AG10803 (cell line): ENCODE measurements around the gene FHL2.

Experiments
- DNase-seq: peaks from one replicate; pipeline ENCODE4 v3.0.0; 2010; ENCODE audit warnings: low read depth
- H3K4me3 ChIP-seq: 2 replicates; pipeline ENCODE4 v1.5.1; 2011; ENCODE audit warnings: mild to moderate bottlenecking, low read length, control low read depth
- TF ChIP-seq, protein P1 (sequence below): conservative IDR thresholded peaks from 2 replicates; pipeline ENCODE4 v1.5.1; 2011; ENCODE audit warnings: mild to moderate bottlenecking, low read length, control low read depth, inconsistent platforms

FHL2 gene

DNA sequence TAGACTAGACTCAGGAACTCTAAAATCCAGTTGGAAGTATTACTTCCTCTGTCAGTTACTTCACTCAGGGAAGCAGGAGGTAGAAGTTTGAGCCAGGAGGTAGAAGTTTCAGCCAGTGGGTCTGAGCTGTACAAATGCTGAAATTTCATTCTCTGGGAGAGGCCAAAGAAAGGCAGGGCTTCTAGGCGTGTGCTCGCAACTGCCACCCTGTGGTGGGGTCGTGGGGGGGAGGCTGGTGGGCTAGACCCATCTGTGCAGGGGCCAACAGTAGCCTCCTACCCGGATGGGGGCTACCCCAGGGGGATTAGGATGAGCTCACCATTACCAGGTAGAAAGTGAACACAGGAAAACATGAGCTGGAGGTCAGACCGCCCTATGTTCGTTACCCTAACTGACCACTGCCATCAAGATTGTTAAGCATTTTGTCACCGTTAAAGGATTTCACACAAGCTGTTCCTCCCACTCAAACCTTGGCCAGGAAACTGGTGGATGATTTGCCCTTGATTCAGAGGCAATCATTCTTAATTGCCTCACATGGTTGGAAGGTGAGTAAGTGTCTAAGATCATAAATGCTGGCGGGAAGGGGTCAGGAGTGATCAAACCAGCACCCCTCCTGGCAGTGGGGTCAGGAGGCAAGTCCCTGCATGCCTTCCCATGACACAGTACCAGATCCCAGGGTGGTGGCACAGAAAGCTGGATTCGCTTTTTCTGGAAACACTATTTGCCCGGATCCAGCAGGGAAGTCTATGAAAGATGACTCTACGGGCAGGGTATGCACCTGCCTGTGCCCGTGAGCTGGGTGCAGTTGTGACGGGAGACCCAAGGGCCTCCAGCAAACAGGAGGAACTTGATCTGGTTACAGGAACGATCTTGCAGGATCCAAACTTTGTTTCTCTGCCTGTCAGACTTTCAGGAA lies 5.2 kb upstream of the FHL2 start:
- TF ChIP-seq, protein P1, sequence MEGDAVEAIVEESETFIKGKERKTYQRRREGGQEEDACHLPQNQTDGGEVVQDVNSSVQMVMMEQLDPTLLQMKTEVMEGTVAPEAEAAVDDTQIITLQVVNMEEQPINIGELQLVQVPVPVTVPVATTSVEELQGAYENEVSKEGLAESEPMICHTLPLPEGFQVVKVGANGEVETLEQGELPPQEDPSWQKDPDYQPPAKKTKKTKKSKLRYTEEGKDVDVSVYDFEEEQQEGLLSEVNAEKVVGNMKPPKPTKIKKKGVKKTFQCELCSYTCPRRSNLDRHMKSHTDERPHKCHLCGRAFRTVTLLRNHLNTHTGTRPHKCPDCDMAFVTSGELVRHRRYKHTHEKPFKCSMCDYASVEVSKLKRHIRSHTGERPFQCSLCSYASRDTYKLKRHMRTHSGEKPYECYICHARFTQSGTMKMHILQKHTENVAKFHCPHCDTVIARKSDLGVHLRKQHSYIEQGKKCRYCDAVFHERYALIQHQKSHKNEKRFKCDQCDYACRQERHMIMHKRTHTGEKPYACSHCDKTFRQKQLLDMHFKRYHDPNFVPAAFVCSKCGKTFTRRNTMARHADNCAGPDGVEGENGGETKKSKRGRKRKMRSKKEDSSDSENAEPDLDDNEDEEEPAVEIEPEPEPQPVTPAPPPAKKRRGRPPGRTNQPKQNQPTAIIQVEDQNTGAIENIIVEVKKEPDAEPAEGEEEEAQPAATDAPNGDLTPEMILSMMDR = peak; percentile 57
- peak overlapping the region; percentile 1; the same call in 1 of the 2 replicates for H3K4me3 ChIP-seq
- DNase-seq = peak; percentile 96

DNA sequence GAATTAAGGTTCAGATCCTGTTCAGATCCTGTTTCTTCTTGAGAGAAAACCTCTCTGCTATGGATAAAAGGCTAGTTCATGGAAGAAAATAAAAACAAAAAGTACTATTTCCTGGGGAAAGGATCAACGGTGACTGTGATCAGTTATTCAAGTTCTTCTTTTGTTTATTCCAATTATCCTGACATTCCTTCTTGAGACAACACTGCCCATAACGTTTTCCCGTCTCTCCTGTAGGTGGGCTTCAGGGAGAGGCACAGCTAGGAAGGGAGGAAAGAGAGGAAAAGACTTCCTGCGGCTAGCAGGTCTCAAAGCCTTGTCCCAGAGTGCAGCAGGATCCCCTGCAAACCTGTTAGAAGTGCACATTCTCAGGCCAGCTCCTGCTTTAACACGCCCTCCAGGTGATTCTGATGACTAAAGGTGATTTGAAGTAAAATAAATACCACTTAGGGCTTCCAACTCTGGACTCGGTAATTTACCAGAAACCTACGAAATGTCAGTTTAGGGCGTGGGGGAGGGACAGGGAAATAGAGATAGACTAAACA lies 4.5 kb upstream of the FHL2 start:
- DNase-seq = no peak
- H3K4me3 ChIP-seq = no peak overlapping the region

DNA sequence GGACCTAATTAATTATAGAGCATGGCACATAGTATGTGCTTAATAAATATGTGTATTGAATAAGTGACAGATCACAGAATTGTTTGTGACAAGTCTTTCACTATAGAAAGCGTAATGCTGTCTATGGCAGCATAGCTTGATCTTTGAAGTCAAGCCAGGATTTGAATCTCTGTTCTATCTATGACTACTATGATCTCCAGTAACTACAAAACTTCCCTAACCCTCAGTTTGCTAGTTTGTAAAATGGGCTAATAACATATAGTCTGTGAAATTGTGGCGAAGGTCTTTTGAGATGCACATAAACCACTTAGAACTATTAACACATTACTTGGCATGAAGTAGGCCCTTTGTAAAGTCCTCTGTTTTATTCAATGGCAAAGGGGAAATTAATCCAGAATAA lies 4.0 kb upstream of the FHL2 start:
- TF ChIP-seq, protein P1 = no peak
- no peak overlapping the region for H3K4me3 ChIP-seq
- no peak for DNase-seq

More for the DNA sequence above, 4.5 kb upstream of the FHL2 start:
- TF ChIP-seq, protein P1 = no peak

DNA sequence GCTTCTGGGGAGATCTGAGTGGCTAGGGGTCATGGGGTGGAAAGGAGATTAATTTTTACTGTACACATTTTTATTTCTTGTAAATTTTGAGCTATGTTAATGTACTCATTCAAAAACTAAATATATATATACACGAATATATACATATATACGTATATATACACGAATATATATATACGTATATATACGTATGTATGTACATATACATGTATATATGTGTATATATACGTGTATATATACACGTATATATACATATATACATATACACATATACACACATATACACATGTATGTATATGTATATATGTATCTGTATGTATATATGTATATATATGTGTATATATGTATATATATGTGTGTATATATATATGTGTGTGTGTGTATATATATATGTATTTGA lies 3.0 kb upstream of the FHL2 start:
- TF ChIP-seq, protein P1 = no peak
- no peak for DNase-seq
- H3K4me3 ChIP-seq = no peak overlapping the region

DNA sequence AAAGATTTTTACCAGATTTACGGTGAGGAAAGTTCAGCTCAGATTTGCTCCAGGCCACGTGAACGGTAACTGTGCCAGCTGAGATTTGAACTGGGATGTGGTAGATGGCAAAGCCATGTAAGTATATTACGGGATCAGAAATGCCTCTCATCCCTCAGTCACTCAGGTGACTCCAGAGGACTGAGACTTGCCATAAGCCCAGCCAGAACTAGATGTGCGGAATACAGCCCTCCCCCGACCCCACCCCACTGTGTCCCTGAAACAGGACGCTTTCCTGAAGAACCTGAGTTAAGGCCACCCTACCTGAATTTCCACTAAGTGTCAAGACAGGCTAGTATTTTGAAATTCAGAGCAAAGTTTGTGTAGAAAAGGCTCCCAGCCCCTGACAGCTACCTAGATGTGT lies 1.3 kb upstream of the FHL2 start:
- DNase-seq = no peak
- TF ChIP-seq, protein P1 = no peak
- H3K4me3 ChIP-seq = no peak overlapping the region

DNA sequence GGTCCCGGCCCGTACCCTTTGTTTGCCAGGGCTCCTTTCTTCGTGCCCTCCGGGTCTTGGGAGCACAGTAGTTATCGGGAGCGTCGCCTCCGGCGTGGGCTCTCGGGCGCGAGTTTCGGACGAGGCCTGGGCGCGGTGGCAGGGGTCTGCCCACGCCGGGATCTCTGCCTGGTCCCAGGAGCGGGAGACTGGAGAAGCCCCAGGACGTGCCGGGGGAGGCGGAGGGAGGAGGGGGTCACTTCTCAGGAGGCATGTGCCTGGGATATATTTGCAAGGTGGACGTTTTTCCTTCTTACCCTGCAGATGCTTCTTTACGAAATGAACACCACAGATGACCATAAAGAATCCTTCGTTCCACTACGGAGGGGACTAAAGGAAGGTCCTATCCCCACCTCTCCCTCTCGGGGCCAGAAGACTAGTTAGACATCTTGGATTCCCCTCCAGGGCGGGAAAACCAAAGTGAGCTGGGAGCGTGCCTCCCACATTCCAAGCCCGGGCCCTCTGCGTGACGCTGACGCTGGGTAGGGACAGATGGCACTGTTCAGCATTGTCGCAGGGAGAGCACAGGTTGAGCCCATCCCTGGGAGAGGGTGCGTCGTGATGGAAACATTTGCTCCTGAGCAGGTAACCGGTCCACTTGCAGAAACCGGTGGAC lies 483 bp upstream of the FHL2 start:
- TF ChIP-seq, protein P1 = no peak
- peak overlapping the region; percentile 36 for H3K4me3 ChIP-seq
- no peak for DNase-seq

DNA sequence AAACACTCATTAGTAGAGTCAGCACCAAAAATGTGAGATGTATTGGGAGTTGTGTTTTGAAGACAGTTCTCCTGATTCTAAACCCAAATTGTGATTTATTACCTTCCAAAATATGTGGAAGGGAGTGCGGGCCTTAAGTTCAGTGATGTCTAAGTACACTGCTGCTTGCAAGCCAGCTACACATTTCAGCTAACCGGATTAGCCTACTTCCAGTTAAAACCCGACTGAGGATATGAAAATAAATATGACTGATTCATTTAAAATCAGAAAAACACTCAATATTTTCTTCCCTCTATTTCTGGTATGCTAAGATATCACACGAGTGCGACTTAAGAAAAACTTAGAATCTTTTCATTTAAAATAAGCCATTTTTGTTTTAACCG lies 907 bp downstream of the FHL2 start:
- DNase-seq = peak; percentile 45
- TF ChIP-seq, protein P1 = no peak
- H3K4me3 ChIP-seq = peak overlapping the region; percentile 96
